Measurements from ENCODE around the gene GCK.

The GCK gene

GRCh38 chr7:44121761-44122420, 67.3 kb downstream of the GCK start:
- no peak for TF ChIP-seq CTCF (conservative IDR thresholded peaks at IDR 0.05; ENCODE audit: control insufficient read depth, insufficient read depth, low read depth, low read length)
- no peak for DNase-seq (ENCODE audit: low read depth)
- no peak overlapping the region for H3K4me3 ChIP-seq (ENCODE audit: control insufficient read depth, low read depth, low read length)

- TF ChIP-seq CTCF (conservative IDR thresholded peaks at IDR 0.05; ENCODE audit: control insufficient read depth, insufficient read depth, low read depth, low read length) = no peak
- no peak overlapping the region for H3K4me3 ChIP-seq (ENCODE audit: control insufficient read depth, low read depth, low read length)
- no peak for DNase-seq (ENCODE audit: low read depth)
These were observed 68.8 kb downstream of the GCK start for GRCh38 chr7:44120395-44120794.

DNA sequence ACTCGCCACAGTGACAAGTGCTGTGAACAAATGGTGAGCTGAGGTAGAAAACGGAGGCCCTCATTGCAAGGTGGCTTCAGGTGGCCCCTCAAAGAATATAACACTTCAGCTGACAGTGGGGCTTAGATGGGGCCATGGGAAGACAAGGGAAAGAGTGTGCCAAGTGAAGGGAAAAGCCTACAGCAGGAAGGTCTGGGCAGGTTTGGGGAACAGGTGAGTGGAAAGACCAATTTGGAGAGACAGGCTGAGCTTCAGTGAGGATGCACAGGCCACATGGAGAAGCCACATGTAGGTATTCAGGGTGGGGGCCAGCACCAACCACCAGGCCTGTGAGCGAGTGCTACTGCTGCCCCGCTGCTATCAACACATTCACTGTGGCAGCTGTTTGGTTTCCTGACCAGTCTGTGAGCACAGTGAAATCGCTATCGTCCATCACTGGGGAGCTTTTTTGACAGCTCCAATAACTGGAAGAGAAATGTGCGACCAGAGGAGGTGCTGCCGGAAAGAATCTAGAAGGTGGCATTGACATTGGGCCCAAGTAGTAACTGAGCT, 69.3 kb downstream of the GCK start:
- no peak for DNase-seq (ENCODE audit: low read depth)
- no peak for TF ChIP-seq CTCF (conservative IDR thresholded peaks at IDR 0.05; ENCODE audit: control insufficient read depth, insufficient read depth, low read depth, low read length)
- no peak overlapping the region for H3K4me3 ChIP-seq (ENCODE audit: control insufficient read depth, low read depth, low read length)

- no peak for TF ChIP-seq CTCF (conservative IDR thresholded peaks at IDR 0.05; ENCODE audit: control insufficient read depth, insufficient read depth, low read depth, low read length)
- H3K4me3 ChIP-seq (ENCODE audit: control insufficient read depth, low read depth, low read length) = no peak overlapping the region
- no peak for DNase-seq (ENCODE audit: low read depth)
These were observed 71.3 kb downstream of the GCK start for GRCh38 chr7:44117801-44118429.

- no peak for DNase-seq (ENCODE audit: low read depth)
- TF ChIP-seq CTCF (conservative IDR thresholded peaks at IDR 0.05; ENCODE audit: control insufficient read depth, insufficient read depth, low read depth, low read length) = no peak
- H3K4me3 ChIP-seq (ENCODE audit: control insufficient read depth, low read depth, low read length) = no peak overlapping the region
These were observed 72.2 kb downstream of the GCK start for GRCh38 chr7:44116789-44117666.

GRCh38 chr7:44116087-44116788, 73.0 kb downstream of the GCK start:
- TF ChIP-seq CTCF (conservative IDR thresholded peaks at IDR 0.05; ENCODE audit: control insufficient read depth, insufficient read depth, low read depth, low read length) = no peak
- no peak overlapping the region for H3K4me3 ChIP-seq (ENCODE audit: control insufficient read depth, low read depth, low read length)

More at GRCh38 chr7:44116087-44116788, 73.0 kb downstream of the GCK start:
- no peak for DNase-seq (ENCODE audit: low read depth)
